Tibial nerve (tissue), 4 donors: ENCODE measurements around the gene DLK1.

Experiments used
- EP300 ChIP-seq, 2 donors: sonication (generic); formaldehyde crosslinking; IDR thresholded peaks; one replicate each; pipeline ENCODE4 v1.6.1; 2017; ENCODE audit warnings: antibody characterized with exemption in 2 of 2, mild to moderate bottlenecking in 1 of 2
- TF ChIP-seq, protein P1 (sequence below), 5 experiments: fragments of 200-600 bp in 3 of 5; fragments of 450-650 bp in 2 of 5; sonication (generic) in 3 of 5; IDR thresholded peaks; one replicate each; pipeline ENCODE4 v1.5.1; 2016 to 2019; ENCODE audit warnings: antibody characterized with exemption in 5 of 5, mild to moderate bottlenecking in 3 of 5, moderate library complexity in 2 of 5

DNA sequence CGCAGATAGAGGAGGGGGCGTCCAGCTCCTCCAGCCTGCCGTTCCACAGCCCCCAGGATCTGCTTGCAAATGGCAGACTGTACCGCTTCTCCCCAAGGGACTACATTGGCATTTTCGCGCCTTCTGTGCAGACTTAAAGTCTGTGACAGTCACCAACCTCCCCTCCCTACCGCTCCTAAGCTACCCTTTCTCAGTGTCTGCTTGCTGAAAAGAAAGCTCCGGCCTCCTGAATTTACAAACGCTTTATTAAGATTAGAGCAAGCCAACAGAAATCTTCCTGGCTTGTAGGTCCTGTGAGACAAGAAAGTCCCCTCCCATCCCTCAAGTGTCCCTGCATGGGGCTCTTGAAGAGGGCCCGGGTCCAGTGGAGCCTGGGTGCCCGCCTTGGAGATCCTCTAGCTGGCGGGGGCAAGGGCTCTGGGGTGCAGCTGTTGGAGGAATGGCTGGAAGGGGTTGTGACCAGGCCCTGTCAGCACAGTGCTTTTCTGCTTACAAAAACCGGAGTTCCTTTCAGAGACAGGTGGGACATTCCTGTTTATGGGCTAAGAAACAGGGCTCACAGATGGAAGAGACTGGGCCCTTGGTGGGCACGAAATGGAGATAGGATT lies 2.8 kb upstream of the DLK1 start:
- no peak for TF ChIP-seq EP300 (IDR thresholded peaks at IDR 0.05)
- TF ChIP-seq, protein P1, sequence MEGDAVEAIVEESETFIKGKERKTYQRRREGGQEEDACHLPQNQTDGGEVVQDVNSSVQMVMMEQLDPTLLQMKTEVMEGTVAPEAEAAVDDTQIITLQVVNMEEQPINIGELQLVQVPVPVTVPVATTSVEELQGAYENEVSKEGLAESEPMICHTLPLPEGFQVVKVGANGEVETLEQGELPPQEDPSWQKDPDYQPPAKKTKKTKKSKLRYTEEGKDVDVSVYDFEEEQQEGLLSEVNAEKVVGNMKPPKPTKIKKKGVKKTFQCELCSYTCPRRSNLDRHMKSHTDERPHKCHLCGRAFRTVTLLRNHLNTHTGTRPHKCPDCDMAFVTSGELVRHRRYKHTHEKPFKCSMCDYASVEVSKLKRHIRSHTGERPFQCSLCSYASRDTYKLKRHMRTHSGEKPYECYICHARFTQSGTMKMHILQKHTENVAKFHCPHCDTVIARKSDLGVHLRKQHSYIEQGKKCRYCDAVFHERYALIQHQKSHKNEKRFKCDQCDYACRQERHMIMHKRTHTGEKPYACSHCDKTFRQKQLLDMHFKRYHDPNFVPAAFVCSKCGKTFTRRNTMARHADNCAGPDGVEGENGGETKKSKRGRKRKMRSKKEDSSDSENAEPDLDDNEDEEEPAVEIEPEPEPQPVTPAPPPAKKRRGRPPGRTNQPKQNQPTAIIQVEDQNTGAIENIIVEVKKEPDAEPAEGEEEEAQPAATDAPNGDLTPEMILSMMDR (IDR thresholded peaks at IDR 0.05): no peak
